ENCODE results near the gene SMG7.

GRCh38 chr1:183597656-183598347 is 125.5 kb downstream of the SMG7 start:
- TF ChIP-seq FOXA1 (IDR thresholded peaks at IDR 0.05) (no peak), SP1 (IDR thresholded peaks at IDR 0.05) (no peak), FOXK2 (IDR thresholded peaks at IDR 0.05) (no peak), HDGF (IDR thresholded peaks at IDR 0.05; ENCODE audit: borderline replicate concordance) (no peak), LEF1 (IDR thresholded peaks at IDR 0.05; ENCODE audit: borderline replicate concordance) (no peak), SUZ12 (IDR thresholded peaks at IDR 0.05) (no peak), BHLHE40 (IDR thresholded peaks at IDR 0.05; ENCODE audit: borderline replicate concordance) (no peak), ELF4 (IDR thresholded peaks at IDR 0.05) (no peak), TARDBP (IDR thresholded peaks at IDR 0.05) (no peak), ZNF384 (IDR thresholded peaks at IDR 0.05) (no peak), L3MBTL2 (conservative IDR thresholded peaks at IDR 0.05) (no peak), FOXM1 (IDR thresholded peaks at IDR 0.05; ENCODE audit: borderline replicate concordance) (no peak)
- TF ChIP-seq, protein P1, sequence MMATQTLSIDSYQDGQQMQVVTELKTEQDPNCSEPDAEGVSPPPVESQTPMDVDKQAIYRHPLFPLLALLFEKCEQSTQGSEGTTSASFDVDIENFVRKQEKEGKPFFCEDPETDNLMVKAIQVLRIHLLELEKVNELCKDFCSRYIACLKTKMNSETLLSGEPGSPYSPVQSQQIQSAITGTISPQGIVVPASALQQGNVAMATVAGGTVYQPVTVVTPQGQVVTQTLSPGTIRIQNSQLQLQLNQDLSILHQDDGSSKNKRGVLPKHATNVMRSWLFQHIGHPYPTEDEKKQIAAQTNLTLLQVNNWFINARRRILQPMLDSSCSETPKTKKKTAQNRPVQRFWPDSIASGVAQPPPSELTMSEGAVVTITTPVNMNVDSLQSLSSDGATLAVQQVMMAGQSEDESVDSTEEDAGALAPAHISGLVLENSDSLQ (IDR thresholded peaks at IDR 0.05), result no peak

Measured in HEK293T (cell line).